Aorta (tissue), 5 donors: ENCODE data around the gene LARGE1. TPM values are rescaled to one million over a fixed set of nuclear protein-coding genes. Genes with fewer than 3 reads are reported as not detected.

Source experiments
- ATAC-seq: fragments of 200-7000 bp; cut with Tn5 transposase; one replicate; pipeline ENCODE4 v1.9.1; 2022; ENCODE audit warnings: moderate library complexity; ENCODE audit not compliant: low FRiP score
- DNase-seq, 2 donors: peaks; one replicate each; pipeline ENCODE4 v3.0.0-alpha.2; 2020
- H3K27ac ChIP-seq, 2 donors: one replicate each; pipeline ENCODE4 v1.5.1; 2013; ENCODE audit warnings: low read length in 2 of 2, mild to moderate bottlenecking in 2 of 2, moderate library complexity in 2 of 2, control low read depth in 1 of 2, inconsistent platforms in 1 of 2, low read depth in 1 of 2
- H3K27me3 ChIP-seq, 2 donors: one replicate each; pipeline ENCODE4 v1.6.1; 2013; ENCODE audit warnings: control low read depth in 1 of 2, low read length in 1 of 2, mild to moderate bottlenecking in 1 of 2, moderate library complexity in 1 of 2; ENCODE audit not compliant: insufficient read depth in 2 of 2, control insufficient read depth in 1 of 2
- H3K36me3 ChIP-seq, 2 donors: one replicate each; pipeline ENCODE4 v1.6.1; 2013; ENCODE audit warnings: control low read depth in 1 of 2, low read length in 1 of 2, mild to moderate bottlenecking in 1 of 2; ENCODE audit not compliant: insufficient read depth in 2 of 2, control insufficient read depth in 1 of 2
- H3K4me1 ChIP-seq, 2 donors: one replicate each; pipeline ENCODE4 v1.6.1; 2013; ENCODE audit warnings: low read length in 2 of 2, control low read depth in 1 of 2, mild to moderate bottlenecking in 1 of 2, moderate library complexity in 1 of 2; ENCODE audit not compliant: insufficient read depth in 2 of 2, control insufficient read depth in 1 of 2
- H3K4me3 ChIP-seq, 2 donors: one replicate each; pipeline ENCODE4 v1.5.1; 2013; ENCODE audit warnings: low read length in 2 of 2, control low read depth in 1 of 2, mild to moderate bottlenecking in 1 of 2
- H3K9me3 ChIP-seq: one replicate; pipeline ENCODE4 v1.6.1; 2013; ENCODE audit warnings: mild to moderate bottlenecking, low read length; ENCODE audit not compliant: control insufficient read depth
- WGBS, 2 donors: extraction: QIAGEN DNeasy Blood & Tissue Kit; methylation state at CpG; one replicate each; pipeline ENCODE4 v1.1.7; 2013; 5-methylcytosine and 5-hydroxymethylcytosine counted together
- intact Hi-C, 2 donors: fragments of 100-400 bp; cut with DNase I; formaldehyde crosslinking; loops; one replicate each; pipeline versions ENCODE4 v1.14.2 to v1.15.0; 2022
- polyA plus RNA-seq, 2 donors: library from polyadenylated mRNA; stranded (reverse); fragments of 200-250 nt; gene quantifications; one replicate each; pipeline ENCODE4 v1.2.3, GENCODE V29; 2013
- total RNA-seq, 2 donors: library from RNA; stranded (reverse); fragmentation: NEBNext Ultra II Directional; extraction: Animal tissue kit (Norgen Biotek cat#: 25700); gene quantifications; one replicate each; pipeline ENCODE4 v1.2.1, GENCODE V29; 2021
- donor health status: healthy with polysubstance abuse.
- donor health status: Bipolar disorder and iron deficiency.
- donor health status: DM: no; HTN: no; CAD: no.
- donor health status: DM: no; HTN: no; CAD: no.
- donor health status: DM: yes; HTN: yes; CAD: no.

Gene LARGE1
- total and polyA plus RNA-seq, 4 donors, result 2.6 to 52.5 (median 24.0) TPM

DNA sequence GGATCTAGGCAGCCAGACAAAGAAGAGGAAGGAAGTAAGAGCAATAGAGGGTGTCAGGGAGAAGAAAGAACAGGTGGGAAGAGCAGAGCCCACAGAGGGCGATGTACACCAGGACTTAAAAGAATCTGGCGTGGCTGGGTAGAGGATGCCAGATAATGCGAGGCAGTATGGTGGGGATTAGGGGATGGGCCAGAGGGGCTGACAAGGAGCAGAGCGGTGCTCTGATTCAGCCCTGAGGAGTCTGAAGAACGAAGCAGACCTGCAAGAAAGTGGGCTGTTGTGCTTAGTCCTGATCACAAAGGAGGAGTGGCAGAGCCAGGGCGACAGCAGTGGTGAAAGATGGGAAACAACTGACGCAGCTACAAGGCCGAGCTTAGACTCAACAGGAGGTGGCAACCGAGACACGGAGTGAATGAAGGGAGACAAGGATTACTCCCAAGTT lies 163.7 kb downstream of the LARGE1 start:
- no peaks in the 10 kb centered on the region for H3K4me1 ChIP-seq
- no peaks in the 10 kb centered on the region for H3K27me3 ChIP-seq
- no peaks in the 10 kb centered on the region for H3K9me3 ChIP-seq
- H3K36me3 ChIP-seq, result no peaks in the 10 kb centered on the region
- no peak overlapping the region for H3K27ac ChIP-seq
- 86 to 91% methylated on average over 10 of the region's 10 CpGs for WGBS, 2 donors
- DNase-seq (no peak), ATAC-seq (no peak)
- intact Hi-C loops, result no loop called here
- H3K4me3 ChIP-seq, result no peak overlapping the region

GRCh38 chr22:33748714-33749113 lies 171.6 kb downstream of the LARGE1 start:
- WGBS, 2 donors, result 92 to 94% methylated on average over 4 of the region's 4 CpGs
- no peaks in the 10 kb centered on the region for H3K4me1 ChIP-seq
- no peak overlapping the region for H3K27ac ChIP-seq
- no peaks in the 10 kb centered on the region for H3K36me3 ChIP-seq
- DNase-seq (no peak), ATAC-seq (no peak)
- H3K9me3 ChIP-seq, result no peaks in the 10 kb centered on the region
- no peaks in the 10 kb centered on the region for H3K27me3 ChIP-seq
- no peak overlapping the region for H3K4me3 ChIP-seq
- intact Hi-C loops, result no loop called here

- 97% methylated on average over 4 of the region's 4 CpGs for WGBS, 2 donors
- ATAC-seq (no peak), DNase-seq (no peak)
- H3K27ac ChIP-seq, result no peak overlapping the region
- intact Hi-C loops, result no loop called here
- no peaks in the 10 kb centered on the region for H3K36me3 ChIP-seq
- H3K4me3 ChIP-seq, result no peak overlapping the region
- H3K9me3 ChIP-seq, result no peaks in the 10 kb centered on the region
- H3K27me3 ChIP-seq, result no peaks in the 10 kb centered on the region
- H3K4me1 ChIP-seq, result no peaks in the 10 kb centered on the region
Observed at GRCh38 chr22:33747576-33748180, 172.6 kb downstream of the LARGE1 start.

DNA sequence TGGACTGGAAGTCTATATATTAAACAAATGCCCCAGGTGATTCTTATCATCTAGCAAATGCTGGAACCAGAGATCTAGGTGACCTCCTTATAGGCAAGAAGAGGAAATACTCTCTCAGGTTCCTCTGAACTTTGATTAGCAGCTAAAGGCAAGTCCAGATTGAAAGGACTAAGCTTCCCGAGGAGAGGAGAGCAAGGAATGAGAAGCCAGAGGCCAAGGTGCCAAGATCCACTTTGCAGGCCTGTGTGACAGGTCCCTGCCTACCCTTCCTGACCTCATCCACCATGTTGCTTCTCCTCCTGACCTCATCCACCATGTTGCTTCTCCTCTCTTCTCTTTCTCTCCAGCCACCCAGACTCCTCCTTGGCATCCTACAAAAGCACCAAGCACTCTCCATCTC lies 173.2 kb downstream of the LARGE1 start:
- no peak for ATAC-seq
- DNase-seq, result no peak
- no peaks in the 10 kb centered on the region for H3K4me1 ChIP-seq

GRCh38 chr22:33746501-33746928 lies 173.8 kb downstream of the LARGE1 start:
- Histone ChIP-seq H3K36me3 (no peaks in the 10 kb centered on the region), H3K9me3 (no peaks in the 10 kb centered on the region), H3K4me1 (no peaks in the 10 kb centered on the region), H3K27ac (no peak overlapping the region), H3K4me3 (no peak overlapping the region), H3K27me3 (no peaks in the 10 kb centered on the region)
- DNase-seq (no peak), ATAC-seq (no peak)
- 79 to 87% methylated on average over 3 of the region's 3 CpGs for WGBS, 2 donors
- intact Hi-C loops, result no loop called here

More for the DNA sequence above, 173.2 kb downstream of the LARGE1 start:
- H3K9me3 ChIP-seq, result no peaks in the 10 kb centered on the region
- H3K36me3 ChIP-seq, result no peaks in the 10 kb centered on the region
- WGBS, 2 donors, result 84 to 94% methylated on average over 1 of the region's 1 CpG
- intact Hi-C loops, result no loop called here
- no peaks in the 10 kb centered on the region for H3K27me3 ChIP-seq
- no peak overlapping the region for H3K27ac ChIP-seq
- no peak overlapping the region for H3K4me3 ChIP-seq

- no peak for ATAC-seq
- no peak for DNase-seq
- Histone ChIP-seq H3K4me1 (no peaks in the 10 kb centered on the region), H3K27me3 (no peaks in the 10 kb centered on the region), H3K9me3 (no peaks in the 10 kb centered on the region), H3K36me3 (no peaks in the 10 kb centered on the region), H3K27ac (no peak overlapping the region), H3K4me3 (no peak overlapping the region)
- intact Hi-C loops, result no loop called here
- 81 to 85% methylated on average over 7 of the region's 7 CpGs for WGBS, 2 donors
Observed at GRCh38 chr22:33745501-33745900, 174.8 kb downstream of the LARGE1 start.

DNA sequence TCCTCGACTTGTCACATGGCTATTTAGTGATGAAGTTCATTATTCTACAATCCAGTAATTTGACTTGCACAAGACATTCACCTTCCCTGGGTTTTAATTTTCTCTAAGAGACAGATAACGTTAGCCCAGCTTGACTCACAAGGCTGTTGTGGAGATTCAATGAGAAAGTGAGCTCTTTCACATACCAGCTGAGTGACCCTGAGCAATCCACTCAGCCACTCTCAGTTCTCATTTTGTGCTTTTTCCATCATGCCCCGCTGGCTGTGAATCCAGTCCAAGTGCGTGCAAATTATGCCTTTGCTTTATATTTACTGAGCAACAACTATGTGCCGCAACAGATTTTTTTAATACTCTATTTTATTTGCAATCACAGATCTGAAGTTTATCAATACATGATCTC lies 176.5 kb downstream of the LARGE1 start:
- ATAC-seq, result no peak

DNA sequence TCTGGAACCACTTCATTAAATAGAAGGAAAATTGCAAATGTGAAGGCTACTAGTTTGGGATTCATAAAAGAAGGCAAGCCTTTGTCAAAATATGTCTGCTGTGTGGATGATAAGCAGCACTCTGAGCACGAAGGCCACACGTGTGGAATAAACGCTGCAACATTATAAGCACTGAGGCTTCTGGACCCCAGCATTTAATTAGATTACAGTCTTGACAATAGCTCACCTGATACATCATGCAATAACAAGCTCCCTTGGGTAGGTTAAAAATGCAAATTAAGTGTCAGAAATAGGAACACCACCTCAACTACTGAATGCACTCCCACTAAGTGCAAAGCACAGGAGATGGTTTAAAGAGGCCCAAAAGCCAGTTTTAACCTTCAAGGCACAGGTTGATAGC lies 179.3 kb downstream of the LARGE1 start:
- intact Hi-C loops, result no loop called here
- 91 to 93% methylated on average over 3 of the region's 3 CpGs for WGBS, 2 donors
- no peak for DNase-seq
- no peak for ATAC-seq
- Histone ChIP-seq H3K4me3 (no peak overlapping the region), H3K4me1 (no peaks in the 10 kb centered on the region), H3K9me3 (no peaks in the 10 kb centered on the region), H3K27me3 (no peaks in the 10 kb centered on the region), H3K27ac (no peak overlapping the region), H3K36me3 (no peaks in the 10 kb centered on the region)

More for the DNA sequence above, 176.5 kb downstream of the LARGE1 start:
- 97 to 98% methylated on average over 5 of the region's 5 CpGs for whole genome bisulfite sequencing, 2 donors
- Histone ChIP-seq H3K36me3 (no peaks in the 10 kb centered on the region), H3K9me3 (no peaks in the 10 kb centered on the region), H3K4me3 (no peak overlapping the region), H3K4me1 (no peaks in the 10 kb centered on the region), H3K27me3 (no peaks in the 10 kb centered on the region), H3K27ac (no peak overlapping the region)
- intact Hi-C loops, result no loop called here
- DNase-seq, result no peak

DNA sequence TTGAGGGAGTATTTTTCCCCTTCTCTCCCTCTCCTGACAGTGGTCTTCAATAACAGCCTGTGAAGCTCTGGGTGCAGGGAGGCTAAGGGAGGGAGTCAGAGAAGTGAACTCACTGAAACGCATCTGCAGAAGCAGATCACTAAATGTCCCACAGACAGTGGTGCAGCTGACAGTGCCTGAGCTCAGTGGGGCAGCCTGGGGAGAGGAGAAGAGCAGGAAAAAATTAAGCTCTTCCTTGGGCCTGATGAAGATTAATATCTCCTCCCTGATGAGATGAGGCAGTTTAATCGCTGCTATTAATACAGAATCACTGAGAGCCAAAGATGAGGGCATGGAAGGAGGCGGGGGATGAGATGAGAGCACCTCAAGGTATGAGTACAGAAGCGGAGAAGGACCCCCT lies 180.8 kb downstream of the LARGE1 start:
- H3K4me3 ChIP-seq, result no peak overlapping the region

More for the DNA sequence above, 180.8 kb downstream of the LARGE1 start:
- H3K9me3 ChIP-seq, result no peaks in the 10 kb centered on the region
- no peaks in the 10 kb centered on the region for H3K27me3 ChIP-seq
- no peak overlapping the region for H3K27ac ChIP-seq
- H3K36me3 ChIP-seq, result no peaks in the 10 kb centered on the region
- ATAC-seq (no peak), DNase-seq (no peak)
- WGBS, 2 donors, result 88 to 93% methylated on average over 4 of the region's 4 CpGs
- intact Hi-C loops, result no loop called here
- H3K4me1 ChIP-seq, result no peaks in the 10 kb centered on the region
